GM18507 (cell line): ENCODE measurements around the gene ERI3.

ENCODE experiments used
- DNase-seq: peaks from one replicate; pipeline ENCODE4 v3.0.0; 2011; ENCODE audit warnings: low read depth; ENCODE audit not compliant: insufficient read length; ENCODE audit errors: extremely low spot score
- FAIRE-seq: peaks from 2 replicates; lab custom pipeline; 2011; peaks lifted over from hg19 to GRCh38; lab: Jason Lieb, UNC

Gene ERI3

DNA sequence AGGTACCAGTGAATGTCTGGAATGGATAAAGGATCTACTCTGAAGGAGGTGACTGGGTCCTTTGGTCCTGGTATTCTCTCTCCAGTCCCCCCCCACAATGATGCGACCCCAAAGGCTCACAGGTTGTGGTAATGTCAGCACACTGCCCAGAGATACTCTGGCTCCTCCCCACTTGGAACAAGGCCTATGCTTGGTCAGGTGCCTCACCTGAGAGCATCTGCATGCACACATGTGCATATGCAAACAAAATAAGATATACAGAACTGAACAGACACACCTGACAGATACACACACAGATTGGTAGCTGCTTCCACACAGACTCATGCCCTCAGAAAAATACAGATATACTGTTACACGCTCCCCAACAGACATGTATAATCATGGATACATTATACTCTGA lies 108.3 kb downstream of the ERI3 start:
- no peak for DNase-seq

DNA sequence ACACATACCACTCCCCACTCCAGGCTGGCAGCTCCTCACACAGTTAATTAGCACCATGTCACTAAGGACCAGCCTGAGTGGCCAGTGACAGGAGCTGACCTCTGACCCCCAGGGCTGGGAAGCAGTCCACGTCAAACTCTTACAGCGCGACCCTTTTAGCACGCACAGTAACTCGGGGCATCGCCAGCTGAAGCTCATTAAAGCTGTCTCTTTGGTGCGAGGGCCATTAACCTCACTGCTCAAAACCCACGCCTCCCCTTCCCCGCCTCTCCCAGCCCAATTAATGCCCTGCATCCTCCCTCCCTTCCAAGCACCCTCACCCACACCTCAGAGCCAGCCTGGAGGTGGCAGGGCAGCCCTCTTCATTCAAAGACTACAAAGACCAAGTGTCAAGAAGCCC lies 110.1 kb downstream of the ERI3 start:
- DNase-seq (no peak), FAIRE-seq (no peak)

More for the DNA sequence above, 108.3 kb downstream of the ERI3 start:
- FAIRE-seq, result no peak

DNA sequence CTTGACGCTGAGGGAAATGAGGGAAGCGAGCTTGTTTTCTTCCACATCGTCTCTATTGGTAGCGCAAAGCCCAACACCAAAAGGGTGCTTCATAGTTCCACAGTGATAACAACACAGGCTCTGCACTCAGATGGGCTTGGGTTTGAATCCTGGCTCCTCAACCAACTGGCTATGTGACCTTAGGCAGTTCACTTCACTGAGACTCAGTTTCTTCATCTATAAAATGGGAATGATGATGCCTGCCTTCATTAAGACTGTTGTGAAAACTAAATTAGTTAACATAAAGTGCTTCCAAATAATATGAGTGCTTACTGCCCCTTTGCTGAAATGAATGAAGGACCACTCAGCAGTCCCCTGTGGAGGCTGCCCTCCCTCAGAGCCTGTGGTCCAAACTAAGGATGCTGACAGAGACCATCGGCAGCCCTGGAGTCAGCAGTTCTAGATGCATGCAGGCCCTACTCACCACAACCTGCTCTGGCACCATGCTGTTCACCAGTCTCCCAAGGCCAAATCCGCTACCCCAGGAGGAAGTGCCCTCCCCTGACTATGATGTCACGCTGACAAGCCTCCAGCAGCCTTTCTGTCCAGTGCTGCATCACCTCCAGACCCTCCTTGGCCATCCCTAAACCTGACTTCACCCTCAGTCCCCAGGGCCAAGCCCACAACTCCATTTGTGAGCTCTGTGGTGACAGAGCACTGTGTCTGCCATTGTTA lies 111.1 kb downstream of the ERI3 start:
- no peak for FAIRE-seq
- DNase-seq, result no peak

DNA sequence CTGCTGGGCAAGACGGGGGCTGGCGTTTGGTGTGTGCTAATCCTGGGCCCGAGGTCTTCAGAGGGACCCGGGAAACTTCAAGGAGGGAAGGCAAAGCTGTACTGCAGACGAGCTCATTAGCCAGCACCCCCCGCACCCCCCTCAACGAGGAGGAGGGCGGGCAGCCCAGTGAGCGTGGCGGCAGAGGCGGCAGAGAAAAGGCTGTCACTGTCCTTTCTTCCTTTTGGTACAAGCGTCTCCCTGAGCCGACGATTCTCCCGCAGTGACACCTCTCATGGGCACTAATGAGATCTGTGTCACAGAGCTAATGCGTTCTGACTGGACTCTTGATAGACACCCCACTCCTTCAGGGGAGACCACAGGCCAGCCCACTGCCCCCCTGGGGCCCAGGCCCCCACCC lies 112.3 kb downstream of the ERI3 start:
- FAIRE-seq (no peak), DNase-seq (no peak)

DNA sequence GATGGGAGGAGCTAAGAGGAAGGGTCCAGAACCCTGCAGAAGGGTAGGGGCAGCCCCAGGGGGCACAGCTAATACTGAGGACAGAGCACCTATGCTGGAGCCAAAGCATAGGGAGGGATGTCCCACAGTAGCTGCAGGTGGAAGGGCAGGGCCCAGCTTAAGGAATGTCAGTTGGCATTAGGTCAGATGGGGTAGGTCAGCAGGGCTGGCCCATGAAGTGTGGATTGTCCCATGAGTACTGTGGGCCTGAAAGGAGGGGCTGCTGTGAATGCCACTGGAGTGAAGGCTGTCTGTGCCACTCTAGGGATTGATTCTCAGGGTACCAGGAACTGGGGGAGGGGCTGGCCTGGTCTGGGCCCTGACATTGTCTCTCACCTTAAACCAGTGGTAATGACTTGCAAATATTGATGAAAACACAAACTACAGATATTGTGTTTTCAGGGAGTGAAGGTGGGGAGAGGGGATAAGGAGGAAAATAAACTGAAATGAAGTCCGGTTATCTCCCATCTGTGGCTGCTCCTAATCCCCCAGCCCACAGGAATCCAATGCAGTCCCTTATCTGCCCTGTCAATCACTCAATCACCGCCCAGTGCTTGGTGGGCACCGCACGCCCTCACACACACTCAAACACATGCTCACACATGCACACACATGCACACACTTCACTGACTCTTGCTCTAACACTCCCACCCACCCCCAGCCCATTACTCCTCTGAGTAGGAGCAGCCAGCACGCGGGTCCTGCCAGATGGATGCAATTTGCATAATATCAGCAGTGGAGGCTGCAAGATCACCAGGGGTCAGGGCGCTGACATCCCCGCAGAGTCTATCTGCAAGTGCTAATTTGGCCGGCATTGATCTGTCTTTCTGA lies 114.0 kb downstream of the ERI3 start:
- DNase-seq, result no peak
- FAIRE-seq, result no peak

DNA sequence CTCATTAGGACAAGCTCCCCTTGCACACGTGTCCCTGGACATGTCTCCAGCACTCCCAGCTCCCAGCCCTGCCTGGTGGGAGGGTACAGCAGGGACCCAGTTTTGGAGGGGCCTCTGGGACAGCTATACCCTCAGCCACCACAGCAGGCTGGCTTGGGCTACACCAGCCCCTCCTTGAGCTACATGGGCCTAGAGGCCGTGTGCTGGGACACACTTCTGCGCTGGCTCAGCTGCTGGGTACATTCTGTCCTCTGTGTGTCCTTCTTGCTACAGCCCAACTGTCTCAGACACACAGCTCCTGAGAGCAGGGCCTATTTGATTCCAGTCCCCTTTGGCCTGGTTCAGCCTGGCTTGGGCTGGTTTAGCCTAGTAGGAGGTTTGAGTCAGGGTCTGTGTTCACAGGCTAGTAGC lies 115.1 kb downstream of the ERI3 start:
- no peak for FAIRE-seq
- no peak for DNase-seq

DNA sequence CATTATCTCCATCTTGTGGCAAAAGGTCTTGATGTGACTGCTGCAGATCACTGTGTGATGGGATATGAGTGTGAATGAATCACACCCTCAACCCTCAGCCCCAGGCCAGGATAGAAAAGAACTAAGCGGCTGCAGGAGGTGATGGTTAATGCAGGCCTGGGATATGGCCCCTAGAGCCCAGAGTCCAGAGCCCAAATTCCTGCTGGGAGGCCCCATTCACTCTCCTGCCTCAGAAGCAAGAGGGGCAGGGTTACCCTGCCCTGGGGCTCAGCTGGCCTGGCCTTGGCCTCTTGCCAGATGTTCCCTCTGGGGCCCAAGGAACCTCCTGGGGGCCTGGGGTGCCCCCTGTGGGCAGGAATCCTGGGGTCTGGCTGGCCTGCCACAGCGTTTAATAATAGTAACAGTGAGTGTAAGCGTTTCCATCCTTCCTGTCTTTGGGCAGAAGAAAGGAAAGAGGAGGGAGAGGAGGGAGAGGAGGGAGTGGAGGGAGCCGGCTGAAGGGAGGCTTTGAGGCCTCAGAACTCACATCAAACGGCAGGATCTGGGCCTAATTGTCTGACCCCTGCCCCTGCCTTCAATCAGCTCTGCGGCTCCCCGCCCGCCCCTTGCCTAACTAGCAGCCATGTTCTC lies 115.6 kb downstream of the ERI3 start:
- no peak for DNase-seq
- FAIRE-seq, result no peak

DNA sequence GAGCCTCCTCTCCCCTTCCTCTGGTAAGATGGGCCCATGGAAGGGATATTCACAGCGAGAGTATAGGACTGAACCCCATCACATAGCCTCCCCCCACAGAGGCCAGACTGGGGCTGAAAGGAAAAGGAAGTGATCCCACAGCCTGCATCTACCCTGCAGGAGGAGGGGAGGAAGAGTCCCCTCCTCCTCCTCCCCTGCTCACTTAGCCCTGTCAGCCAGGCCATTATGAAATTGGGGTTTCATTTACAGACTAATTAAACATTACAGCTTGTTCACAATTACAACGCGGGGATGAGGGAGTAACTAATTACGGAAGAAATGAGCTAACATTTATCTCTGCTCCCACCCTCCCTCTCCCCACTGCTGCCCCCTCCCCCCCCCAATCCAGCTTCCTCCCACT lies 116.4 kb downstream of the ERI3 start:
- FAIRE-seq, result no peak

DNA sequence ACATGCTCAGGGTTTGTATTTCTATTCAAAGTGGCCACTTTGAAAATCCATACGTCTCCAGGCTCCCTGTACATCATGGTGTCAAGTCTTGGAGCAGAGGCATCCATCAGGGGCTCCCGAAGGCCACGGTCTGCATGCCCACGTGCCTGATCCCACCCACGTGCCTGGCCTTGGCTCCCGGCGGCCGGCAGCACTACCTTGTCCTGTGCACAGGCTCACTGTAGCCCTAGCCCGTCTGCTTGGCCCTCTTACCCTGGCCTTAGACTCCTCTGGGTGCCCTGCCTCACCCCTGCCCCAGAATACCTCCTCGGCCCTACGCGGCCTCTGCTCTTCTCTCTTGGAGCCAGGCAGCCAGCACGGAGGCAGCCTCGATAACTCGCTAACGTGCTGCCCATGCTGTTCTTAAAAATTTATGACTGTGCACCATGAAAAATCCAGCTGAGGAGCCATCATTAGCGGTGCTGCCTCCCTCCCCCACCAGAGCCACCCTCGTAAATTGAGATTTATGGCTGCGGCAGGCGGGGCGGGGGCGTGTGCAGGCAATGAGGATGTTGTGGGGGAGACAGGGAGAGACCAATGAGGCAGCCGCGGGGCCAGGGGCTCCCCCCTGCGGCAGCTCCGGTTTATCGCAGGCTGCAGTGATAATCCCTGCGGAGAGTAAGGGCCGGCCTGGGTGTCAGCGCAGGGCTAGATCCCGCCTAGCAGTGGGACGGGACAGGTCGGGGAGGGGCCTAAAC lies 117.2 kb downstream of the ERI3 start:
- DNase-seq, result peak; percentile 17
- no peak for FAIRE-seq

More for the DNA sequence above, 116.4 kb downstream of the ERI3 start:
- DNase-seq, result no peak

DNA sequence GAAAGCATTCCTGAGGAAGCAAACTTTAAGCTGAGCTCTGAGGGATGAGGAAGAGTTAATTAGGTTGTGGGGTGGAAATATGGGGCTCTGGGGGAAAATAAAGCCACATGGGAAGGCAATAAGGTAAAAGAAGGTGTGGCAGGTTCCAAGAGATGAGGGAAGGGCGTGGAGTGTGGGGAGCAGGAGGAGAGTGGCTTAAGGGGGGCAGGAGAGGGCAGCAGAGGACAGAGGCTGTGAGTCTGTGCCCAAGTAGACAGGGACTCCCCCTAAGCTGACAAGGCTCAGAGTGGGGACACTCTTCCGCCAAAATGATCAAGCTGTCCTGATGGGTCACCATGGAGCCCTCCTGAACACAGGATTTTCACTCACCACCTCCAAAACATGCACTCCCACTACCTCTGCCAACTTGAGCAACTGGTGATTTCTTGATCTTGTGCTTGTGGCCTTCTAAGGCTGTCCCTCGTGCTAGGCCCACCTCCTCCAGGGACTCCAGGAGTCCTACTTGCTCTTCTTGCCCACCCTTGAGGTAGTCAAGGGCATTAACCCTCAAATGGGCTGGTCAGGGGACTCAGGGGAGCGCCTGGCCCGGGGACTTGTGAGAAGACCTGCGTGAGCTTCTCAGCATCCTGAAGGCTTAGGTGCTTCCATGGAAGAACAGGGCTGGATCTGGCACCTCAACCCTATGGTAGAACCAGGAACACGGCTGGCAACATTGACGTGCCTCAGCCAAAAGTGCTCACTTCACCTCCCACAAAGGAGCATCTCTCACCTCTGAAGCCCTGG lies 118.4 kb downstream of the ERI3 start:
- no peak for FAIRE-seq

DNA sequence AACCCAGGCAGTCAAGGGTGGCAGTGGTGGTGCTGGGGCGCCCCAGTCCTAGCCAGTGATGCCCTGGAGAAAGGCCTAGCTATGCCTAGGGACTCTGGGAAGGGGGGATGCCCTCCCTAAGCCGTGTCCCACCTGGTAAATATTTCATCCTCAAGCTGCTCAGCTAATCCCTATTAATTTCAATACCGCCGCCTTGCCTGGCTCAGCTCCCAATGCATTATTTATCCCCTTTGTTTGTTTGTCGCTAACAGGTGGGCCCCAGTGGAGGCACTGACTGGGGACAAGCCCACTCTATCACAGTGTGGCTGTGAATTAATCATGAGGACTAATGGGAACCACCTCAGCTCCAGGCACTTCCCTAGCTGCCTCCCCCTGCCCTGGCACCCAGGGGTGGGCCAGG lies 119.2 kb downstream of the ERI3 start:
- FAIRE-seq (no peak), DNase-seq (no peak)

More for the DNA sequence above, 118.4 kb downstream of the ERI3 start:
- DNase-seq, result no peak

DNA sequence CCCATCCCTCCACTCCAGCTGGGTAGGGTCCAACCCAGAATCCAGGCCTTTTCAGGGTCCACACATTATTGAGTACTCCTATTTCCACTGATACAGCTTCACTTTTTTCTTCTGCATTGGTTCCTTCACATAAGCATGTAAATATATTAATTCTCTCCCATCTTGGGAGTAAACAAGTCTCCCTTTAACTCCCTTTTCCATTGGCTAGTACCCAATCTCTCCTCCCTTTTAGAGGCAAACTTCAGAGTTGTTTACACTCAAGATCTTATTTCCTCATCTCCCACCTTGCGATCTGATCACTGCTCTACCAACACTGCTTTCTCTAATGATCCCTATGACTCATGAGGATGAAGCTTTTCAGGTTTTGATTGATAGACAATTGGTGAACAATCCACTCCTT lies 121.5 kb downstream of the ERI3 start:
- FAIRE-seq (no peak), DNase-seq (no peak)

DNA sequence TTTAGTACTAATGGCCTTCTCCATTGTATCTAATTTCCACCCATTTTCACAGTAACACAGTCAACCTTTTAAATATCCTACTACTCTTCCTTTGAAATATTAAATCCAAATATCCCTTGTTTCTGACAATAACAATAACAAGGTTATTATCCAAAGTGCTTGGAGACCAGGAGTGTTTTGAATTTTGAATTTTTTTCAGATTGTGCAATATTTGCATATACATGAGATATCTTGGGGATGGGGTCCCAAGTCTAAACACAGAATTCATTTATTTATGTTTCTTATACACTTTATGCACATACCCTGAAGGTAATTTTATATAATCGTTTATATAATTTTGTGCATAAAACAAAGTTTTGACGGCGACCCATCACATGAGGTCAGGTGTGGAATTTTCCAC lies 124.3 kb downstream of the ERI3 start:
- FAIRE-seq (no peak), DNase-seq (no peak)

DNA sequence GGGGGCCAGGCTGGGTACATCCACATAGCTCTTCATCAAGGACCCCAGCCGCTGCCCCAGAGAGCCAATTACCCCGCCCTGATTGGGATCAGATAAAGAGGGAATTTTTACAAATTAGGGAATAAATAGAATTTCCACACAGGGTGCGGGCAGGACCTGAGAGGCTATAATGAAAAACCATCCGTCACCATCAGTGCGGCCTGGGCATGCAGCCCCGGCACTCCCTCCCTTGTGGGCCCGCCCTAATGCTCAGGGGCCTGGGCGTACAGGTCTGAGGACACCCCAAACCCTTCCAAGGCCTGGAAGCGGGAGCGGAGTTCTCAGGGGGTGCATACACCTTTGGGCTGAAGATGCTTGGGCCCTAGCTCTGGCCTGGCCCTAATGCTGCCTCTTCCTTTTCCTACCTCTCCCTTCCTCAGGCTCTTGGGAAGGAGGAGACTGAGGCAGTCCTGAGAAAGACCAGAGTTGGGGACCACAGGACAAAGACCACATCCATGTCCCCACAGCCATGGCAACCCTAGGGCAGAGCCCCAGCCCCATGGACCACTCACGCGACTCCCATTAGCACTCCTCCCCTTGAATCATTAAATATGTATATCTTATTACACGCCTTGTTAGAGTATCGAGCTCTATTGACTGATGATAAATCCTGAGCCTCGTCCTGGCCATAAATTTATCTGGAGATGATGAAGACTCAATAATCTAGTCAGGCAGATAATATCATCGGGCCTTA lies 125.5 kb downstream of the ERI3 start:
- FAIRE-seq (no peak), DNase-seq (no peak)

DNA sequence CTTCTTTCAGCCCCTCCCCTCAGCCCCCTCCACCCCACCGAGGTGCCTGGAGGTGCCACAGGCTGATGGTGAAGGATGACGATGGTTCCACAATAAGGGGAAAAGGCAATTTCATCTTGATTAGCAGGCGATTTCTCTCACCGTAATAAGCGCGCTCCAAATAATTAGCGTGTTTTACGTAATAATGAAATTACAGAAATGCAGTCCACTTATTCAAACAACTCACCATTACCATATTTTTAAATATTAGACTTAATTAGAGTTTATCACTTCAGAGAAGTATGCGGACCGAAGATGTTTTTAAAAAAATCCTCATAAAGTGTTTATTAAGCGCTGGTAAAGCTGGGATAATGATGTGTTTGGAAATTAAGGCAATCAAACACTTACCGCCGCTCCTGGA lies 126.8 kb downstream of the ERI3 start:
- DNase-seq (no peak), FAIRE-seq (no peak)

DNA sequence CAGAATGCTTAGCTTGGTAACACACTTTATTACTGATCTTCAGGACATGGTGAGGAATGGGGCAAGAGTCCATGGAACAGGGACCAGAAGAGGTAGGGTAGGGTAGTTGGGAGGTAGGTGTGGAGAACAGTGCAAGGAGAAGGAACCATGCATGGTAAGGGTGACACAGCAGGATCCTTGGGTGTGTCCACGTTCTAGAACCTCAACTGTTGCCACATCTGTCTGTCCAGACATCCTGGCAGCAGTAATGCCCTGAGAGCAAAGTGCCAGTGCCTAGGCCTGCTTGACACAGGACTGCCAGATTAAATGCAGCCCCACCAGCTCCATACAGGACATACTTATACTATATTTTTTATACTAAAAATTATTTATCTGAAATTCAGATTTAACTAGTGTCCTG lies 127.8 kb downstream of the ERI3 start:
- DNase-seq (no peak), FAIRE-seq (no peak)

DNA sequence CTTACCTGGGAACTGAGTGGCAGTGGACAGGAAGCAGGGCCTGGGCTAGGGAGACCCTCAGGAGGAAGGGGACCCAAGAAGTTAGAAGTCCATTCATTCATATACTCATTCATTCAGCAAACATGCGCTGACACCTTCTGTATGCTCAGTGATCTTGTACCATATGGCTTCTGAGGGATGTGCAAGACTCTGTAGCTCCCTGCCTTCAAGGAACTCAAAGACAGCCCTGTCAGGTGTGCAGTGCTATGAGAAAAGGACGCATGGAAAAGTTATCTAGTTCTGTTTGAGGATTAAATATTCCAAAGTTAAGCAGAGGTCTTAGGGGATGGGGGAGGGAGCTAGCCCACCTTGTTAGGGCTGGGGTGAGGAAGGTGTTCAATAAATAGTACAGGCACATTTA lies 129.3 kb downstream of the ERI3 start:
- FAIRE-seq, result no peak

DNA sequence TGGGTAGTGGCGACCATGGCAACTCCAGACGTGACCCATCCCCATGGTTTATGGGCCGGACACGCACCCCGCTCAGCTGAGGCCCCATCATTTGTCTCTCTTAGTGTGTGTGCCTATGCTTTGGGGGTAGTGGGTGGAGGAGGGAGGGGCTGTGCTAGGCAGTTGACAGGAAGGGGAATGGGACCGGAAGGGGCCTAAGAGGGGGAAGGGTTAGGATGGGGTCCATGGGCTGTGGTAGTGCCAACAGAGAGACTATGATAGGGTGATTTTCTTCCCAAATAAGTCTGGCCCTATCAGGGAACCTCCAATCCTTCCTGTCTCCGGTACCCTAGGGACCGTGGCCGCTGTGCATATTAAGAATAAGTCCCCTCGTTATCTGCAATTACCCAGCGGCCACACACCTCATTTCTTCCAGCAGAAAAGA lies 131.9 kb downstream of the ERI3 start:
- FAIRE-seq, result no peak
- DNase-seq, result no peak

More for the DNA sequence above, 129.3 kb downstream of the ERI3 start:
- DNase-seq, result no peak
